Adrenal gland (tissue), 12 donors: ENCODE data around the gene TNFRSF1B. TPM values are rescaled to one million over a fixed set of nuclear protein-coding genes. Genes with fewer than 3 reads are reported as not detected.

ENCODE experiments used
- DNase-seq, 7 donors: peaks; one replicate each; pipeline ENCODE4 v3.0.0-alpha.2; 2019 to 2020
- H3K27ac ChIP-seq, 5 donors: fragments of 200-600 bp; sonication (generic) in 4 of 5; 1 replicate in 3 of 5; 2 replicates in 2 of 5; pipeline versions ENCODE4 v1.5.1 to v1.8.0; 2016 to 2020; ENCODE audit warnings: mild to moderate bottlenecking in 1 of 5
- H3K27me3 ChIP-seq: fragments of 200-600 bp; 2 replicates; pipeline ENCODE4 v1.8.0; 2021
- H3K36me3 ChIP-seq, 2 donors: fragments of 200-600 bp; replicated peaks in 1 of 2; 1 replicate in 1 of 2; 2 replicates in 1 of 2; pipeline versions ENCODE4 v1.5.1 to v1.8.0; 2018 to 2022
- H3K4me1 ChIP-seq, 2 donors: fragments of 200-600 bp; replicated peaks in 1 of 2; 1 replicate in 1 of 2; 2 replicates in 1 of 2; pipeline versions ENCODE4 v1.5.1 to v1.8.0; 2018 to 2021
- H3K4me3 ChIP-seq, 4 donors: fragments of 200-600 bp; sonication (generic) in 3 of 4; one replicate each; pipeline ENCODE4 v1.5.1; 2016 to 2018
- H3K9me3 ChIP-seq, 3 donors: fragments of 200-600 bp; sonication (generic) in 1 of 3; replicated peaks in 1 of 3; 1 replicate in 2 of 3; 2 replicates in 1 of 3; pipeline versions ENCODE4 v1.5.1 to v1.8.0; 2016 to 2021
- CTCF ChIP-seq, 6 experiments: fragments of 450-650 bp in 4 of 6; fragments of 200-600 bp in 2 of 6; sonication (generic) in 1 of 6; IDR thresholded peaks; 1 replicate in 5 of 6; 2 replicates in 1 of 6; pipeline versions ENCODE4 v1.5.1 to v1.8.0; 2016 to 2021; ENCODE audit warnings: antibody characterized with exemption in 6 of 6, mild to moderate bottlenecking in 2 of 6, moderate library complexity in 1 of 6
- POLR2A ChIP-seq, 2 donors: fragments of 450-650 bp; IDR thresholded peaks; one replicate each; pipeline ENCODE4 v1.6.1; 2017; ENCODE audit warnings: antibody characterized with exemption in 2 of 2, mild to moderate bottlenecking in 2 of 2, moderate library complexity in 1 of 2
- WGBS, 4 donors: extraction: QIAGEN DNeasy Blood & Tissue Kit in 2 of 4; methylation state at CpG; one replicate each; pipeline versions ENCODE4 v1.1.5 to v1.1.7; 2013 to 2017; 5-methylcytosine and 5-hydroxymethylcytosine counted together
- intact Hi-C, 2 donors: fragments of 100-400 bp; cut with DNase I; formaldehyde crosslinking; loops; one replicate each; pipeline versions ENCODE4 v1.14.1 to v1.15.0; 2022 to 2023
- polyA plus RNA-seq, 3 donors: library from polyadenylated mRNA; stranded (reverse); fragments of 200-250 nt in 2 of 3; fragments of 350-450 nt in 1 of 3; fragmentation: Illumina TruSeq in 1 of 3; extraction: RNeasy Lipid Tissue Mini Kit (QIAGEN cat#74804) in 1 of 3; gene quantifications; one replicate each; pipeline ENCODE4 v1.2.3, GENCODE V29; 2013 to 2014
- total RNA-seq, 9 donors: library from RNA; depleted of rRNA in 4 of 9; stranded (reverse); fragments of >200 nt in 4 of 9; fragments of 120-200 nt in 1 of 9; fragmentation: NEBNext Ultra II Directional in 1 of 9; extraction: Animal tissue kit (Norgen Biotek cat#: 25700) in 1 of 9; gene quantifications; one replicate each; pipeline versions ENCODE4 v1.1.0 to v1.2.4, GENCODE V29; 2013 to 2023
- donor health status: healthy with polysubstance abuse.
- donor health status: Bipolar disorder and iron deficiency.
- donor health status: DM: yes; HTN: yes; CAD: no.
- donor health status: DM: no; HTN: no; CAD: no.
- donor health status: DM: no; HTN: no; CAD: no.
- donor health status: DM: yes; HTN: yes; CAD: no.

TNFRSF1B gene
- total and polyA plus RNA-seq, 12 donors = 4.0 to 58.3 (median 32.5) TPM

- H3K4me3 ChIP-seq = no peak overlapping the region
- no peaks in the 10 kb centered on the region for H3K9me3 ChIP-seq
- no peaks in the 10 kb centered on the region for H3K36me3 ChIP-seq
- TF ChIP-seq CTCF (IDR thresholded peaks at IDR 0.05) = no peak
- TF ChIP-seq POLR2A (IDR thresholded peaks at IDR 0.05) = no peak
- peaks cover 3 to 23% of the 10 kb centered on the region in 2 donors for H3K4me1 ChIP-seq
- H3K27ac ChIP-seq = no peak overlapping the region
- 86 to 95% (median 90%) methylated on average over 7 to 12 of the region's 12 CpGs for WGBS, 4 donors
- H3K27me3 ChIP-seq = no peaks in the 10 kb centered on the region
- DNase-seq = no peak
- intact Hi-C loops = no loop called here
These were observed 21.0 kb upstream of the TNFRSF1B start for GRCh38 chr1:12145616-12146342.

GRCh38 chr1:12146343-12147112, 20.3 kb upstream of the TNFRSF1B start:
- Histone ChIP-seq H3K9me3 (no peaks in the 10 kb centered on the region), H3K4me3 (no peak overlapping the region), H3K27me3 (no peaks in the 10 kb centered on the region), H3K36me3 (no peaks in the 10 kb centered on the region), H3K27ac (peak overlapping the region in 2 of 5 donors; percentile 57 to 66), H3K4me1 (peaks cover 3 to 23% of the 10 kb centered on the region in 2 donors)
- no peak for DNase-seq
- intact Hi-C loops = no loop called here
- WGBS, 4 donors = 78 to 87% (median 83%) methylated on average over 11 to 20 of the region's 20 CpGs
- TF ChIP-seq CTCF (IDR thresholded peaks at IDR 0.05) = no peak
- TF ChIP-seq POLR2A (IDR thresholded peaks at IDR 0.05) = no peak

- Histone ChIP-seq H3K27me3 (no peaks in the 10 kb centered on the region), H3K27ac (peak overlapping the region in 2 of 5 donors; percentile 57 to 66), H3K4me1 (peaks cover 3 to 23% of the 10 kb centered on the region in 2 donors), H3K4me3 (no peak overlapping the region), H3K9me3 (no peaks in the 10 kb centered on the region), H3K36me3 (no peaks in the 10 kb centered on the region)
- 79 to 81% (median 80%) methylated on average over 4 to 8 of the region's 8 CpGs for WGBS, 4 donors
- intact Hi-C loops = no loop called here
- TF ChIP-seq POLR2A (IDR thresholded peaks at IDR 0.05) (no peak), CTCF (IDR thresholded peaks at IDR 0.05) (no peak)
- no peak for DNase-seq
These were observed 19.5 kb upstream of the TNFRSF1B start for GRCh38 chr1:12147201-12147701.
